ENCODE results near the gene TPD52L1. TPM values are rescaled to one million over a fixed set of nuclear protein-coding genes. Genes with fewer than 3 reads are reported as not detected.

Gene TPD52L1
- total RNA-seq, 1 experiment from 2014 or later, result 12.4 TPM

DNA sequence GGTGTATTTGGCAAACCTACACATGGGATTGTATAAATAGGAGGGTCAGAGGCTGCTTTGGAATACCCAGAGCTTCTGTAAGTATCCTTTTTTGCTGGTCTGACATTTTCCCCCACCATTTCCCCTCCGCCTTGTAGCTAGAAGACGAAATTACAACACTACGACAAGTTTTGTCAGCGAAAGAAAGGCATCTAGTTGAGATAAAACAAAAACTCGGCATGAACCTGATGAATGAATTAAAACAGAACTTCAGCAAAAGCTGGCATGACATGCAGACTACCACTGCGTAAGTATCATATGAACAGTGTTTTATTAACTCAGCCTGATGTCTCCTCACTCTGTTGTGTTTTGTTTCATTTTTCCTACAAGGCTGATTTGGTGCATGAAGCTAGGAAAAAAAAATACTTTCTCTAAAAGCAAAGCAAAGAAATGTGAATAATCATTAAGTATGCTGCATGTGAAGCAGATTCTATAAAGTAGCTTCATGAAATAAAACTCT, 75.5 kb downstream of the TPD52L1 start (continued):
- TF ChIP-seq, protein P1, sequence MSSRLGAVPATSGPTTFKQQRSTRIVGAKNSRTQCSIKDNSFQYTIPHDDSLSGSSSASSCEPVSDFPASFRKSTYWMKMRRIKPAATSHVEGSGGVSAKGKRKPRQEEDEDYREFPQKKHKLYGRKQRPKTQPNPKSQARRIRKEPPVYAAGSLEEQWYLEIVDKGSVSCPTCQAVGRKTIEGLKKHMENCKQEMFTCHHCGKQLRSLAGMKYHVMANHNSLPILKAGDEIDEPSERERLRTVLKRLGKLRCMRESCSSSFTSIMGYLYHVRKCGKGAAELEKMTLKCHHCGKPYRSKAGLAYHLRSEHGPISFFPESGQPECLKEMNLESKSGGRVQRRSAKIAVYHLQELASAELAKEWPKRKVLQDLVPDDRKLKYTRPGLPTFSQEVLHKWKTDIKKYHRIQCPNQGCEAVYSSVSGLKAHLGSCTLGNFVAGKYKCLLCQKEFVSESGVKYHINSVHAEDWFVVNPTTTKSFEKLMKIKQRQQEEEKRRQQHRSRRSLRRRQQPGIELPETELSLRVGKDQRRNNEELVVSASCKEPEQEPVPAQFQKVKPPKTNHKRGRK (CRISPR knock-in tag; IDR thresholded peaks at IDR 0.05; ENCODE audit: borderline replicate concordance), result no peak
- TF ChIP-seq, protein P2, sequence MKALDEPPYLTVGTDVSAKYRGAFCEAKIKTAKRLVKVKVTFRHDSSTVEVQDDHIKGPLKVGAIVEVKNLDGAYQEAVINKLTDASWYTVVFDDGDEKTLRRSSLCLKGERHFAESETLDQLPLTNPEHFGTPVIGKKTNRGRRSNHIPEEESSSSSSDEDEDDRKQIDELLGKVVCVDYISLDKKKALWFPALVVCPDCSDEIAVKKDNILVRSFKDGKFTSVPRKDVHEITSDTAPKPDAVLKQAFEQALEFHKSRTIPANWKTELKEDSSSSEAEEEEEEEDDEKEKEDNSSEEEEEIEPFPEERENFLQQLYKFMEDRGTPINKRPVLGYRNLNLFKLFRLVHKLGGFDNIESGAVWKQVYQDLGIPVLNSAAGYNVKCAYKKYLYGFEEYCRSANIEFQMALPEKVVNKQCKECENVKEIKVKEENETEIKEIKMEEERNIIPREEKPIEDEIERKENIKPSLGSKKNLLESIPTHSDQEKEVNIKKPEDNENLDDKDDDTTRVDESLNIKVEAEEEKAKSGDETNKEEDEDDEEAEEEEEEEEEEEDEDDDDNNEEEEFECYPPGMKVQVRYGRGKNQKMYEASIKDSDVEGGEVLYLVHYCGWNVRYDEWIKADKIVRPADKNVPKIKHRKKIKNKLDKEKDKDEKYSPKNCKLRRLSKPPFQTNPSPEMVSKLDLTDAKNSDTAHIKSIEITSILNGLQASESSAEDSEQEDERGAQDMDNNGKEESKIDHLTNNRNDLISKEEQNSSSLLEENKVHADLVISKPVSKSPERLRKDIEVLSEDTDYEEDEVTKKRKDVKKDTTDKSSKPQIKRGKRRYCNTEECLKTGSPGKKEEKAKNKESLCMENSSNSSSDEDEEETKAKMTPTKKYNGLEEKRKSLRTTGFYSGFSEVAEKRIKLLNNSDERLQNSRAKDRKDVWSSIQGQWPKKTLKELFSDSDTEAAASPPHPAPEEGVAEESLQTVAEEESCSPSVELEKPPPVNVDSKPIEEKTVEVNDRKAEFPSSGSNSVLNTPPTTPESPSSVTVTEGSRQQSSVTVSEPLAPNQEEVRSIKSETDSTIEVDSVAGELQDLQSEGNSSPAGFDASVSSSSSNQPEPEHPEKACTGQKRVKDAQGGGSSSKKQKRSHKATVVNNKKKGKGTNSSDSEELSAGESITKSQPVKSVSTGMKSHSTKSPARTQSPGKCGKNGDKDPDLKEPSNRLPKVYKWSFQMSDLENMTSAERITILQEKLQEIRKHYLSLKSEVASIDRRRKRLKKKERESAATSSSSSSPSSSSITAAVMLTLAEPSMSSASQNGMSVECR (CRISPR knock-in tag; IDR thresholded peaks at IDR 0.05; ENCODE audit: borderline replicate concordance), result no peak
- TF ChIP-seq ZNF263 (CRISPR knock-in tag; IDR thresholded peaks at IDR 0.05; ENCODE audit: low read depth) (no peak), FOXP4 (CRISPR knock-in tag; IDR thresholded peaks at IDR 0.05) (no peak), AFF4 (CRISPR knock-in tag; IDR thresholded peaks at IDR 0.05; ENCODE audit: borderline replicate concordance) (no peak), ETV6 (CRISPR knock-in tag; IDR thresholded peaks at IDR 0.05) (no peak), ATF2 (CRISPR knock-in tag; IDR thresholded peaks at IDR 0.05; ENCODE audit: borderline replicate concordance, low read depth) (no peak), ESRRA (CRISPR knock-in tag; IDR thresholded peaks at IDR 0.05; ENCODE audit: borderline replicate concordance) (no peak), MXD4 (CRISPR knock-in tag; IDR thresholded peaks at IDR 0.05; ENCODE audit: borderline replicate concordance) (no peak)
- TF ChIP-seq, protein P3, sequence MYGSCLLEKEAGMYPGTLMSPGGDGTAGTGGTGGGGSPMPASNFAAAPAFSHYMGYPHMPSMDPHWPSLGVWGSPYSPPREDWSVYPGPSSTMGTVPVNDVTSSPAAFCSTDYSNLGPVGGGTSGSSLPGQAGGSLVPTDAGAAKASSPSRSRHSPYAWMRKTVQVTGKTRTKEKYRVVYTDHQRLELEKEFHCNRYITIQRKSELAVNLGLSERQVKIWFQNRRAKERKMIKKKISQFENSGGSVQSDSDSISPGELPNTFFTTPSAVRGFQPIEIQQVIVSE (CRISPR knock-in tag; IDR thresholded peaks at IDR 0.05; ENCODE audit: borderline replicate concordance), result no peak

DNA sequence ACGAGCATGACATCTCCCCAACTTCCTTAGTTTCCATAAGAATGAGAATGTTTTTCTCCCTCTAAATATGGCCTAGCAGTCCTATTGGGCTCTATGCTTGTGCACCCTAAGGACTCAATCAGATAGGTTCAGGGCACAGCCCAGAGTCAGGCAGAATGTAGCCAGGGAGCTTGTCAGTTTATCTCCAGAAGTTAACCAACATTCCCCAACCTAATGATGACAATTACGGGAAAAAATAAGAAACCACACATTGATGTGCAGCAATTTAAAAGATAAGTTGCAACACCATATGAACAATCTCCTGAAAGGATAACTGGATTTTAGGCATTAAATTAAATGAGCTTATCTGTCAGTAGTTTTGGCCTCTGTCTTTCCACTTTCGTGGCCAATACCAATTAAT, 77.1 kb downstream of the TPD52L1 start:
- no peak overlapping the region for H3K4me3 Mint-ChIP-seq
- CTCF ChIA-PET, result no interaction called here

More for the DNA sequence above, 77.1 kb downstream of the TPD52L1 start:
- Mint-ChIP-seq H3K36me3 (no peaks in the 10 kb centered on the region), H3K27me3 (ENCODE audit: low read depth) (no peaks in the 10 kb centered on the region), H3K27ac (no peak overlapping the region), H3K9me3 (no peaks in the 10 kb centered on the region), H3K4me1 (peaks cover 13% of the 10 kb centered on the region)
- no peak for ATAC-seq
- DNase-seq (ENCODE audit: low spot score), result no peak
- TF ChIP-seq, protein P4, sequence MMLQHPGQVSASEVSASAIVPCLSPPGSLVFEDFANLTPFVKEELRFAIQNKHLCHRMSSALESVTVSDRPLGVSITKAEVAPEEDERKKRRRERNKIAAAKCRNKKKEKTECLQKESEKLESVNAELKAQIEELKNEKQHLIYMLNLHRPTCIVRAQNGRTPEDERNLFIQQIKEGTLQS (CRISPR knock-in tag; conservative IDR thresholded peaks at IDR 0.05), result no peak
- POLR2A ChIA-PET, result interaction anchor here (0.5 kb wide), 1 partner anchor 28 kb away, joined by 4 read pairs; no protein-coding TSS in a partner anchor

Data from WTC11 (cell line).